HEK293T (cell line): ENCODE results near the gene TSC1.

Experiments
- ARNT ChIP-seq: fragments of 450-650 bp; IDR thresholded peaks from 2 replicates; pipeline ENCODE4 v1.6.1; 2017; ENCODE audit warnings: mild to moderate bottlenecking
- BHLHE40 ChIP-seq: fragments of 450-650 bp; IDR thresholded peaks from 2 replicates; pipeline ENCODE4 v1.6.1; 2016; ENCODE audit warnings: mild to moderate bottlenecking, moderate library complexity, borderline replicate concordance
- CTBP1 ChIP-seq: fragments of 450-650 bp; IDR thresholded peaks from 2 replicates; pipeline ENCODE4 v1.6.1; 2016; ENCODE audit warnings: borderline replicate concordance
- FOXA1 ChIP-seq: fragments of 450-650 bp; IDR thresholded peaks from 2 replicates; pipeline ENCODE4 v1.6.1; 2016; ENCODE audit warnings: mild to moderate bottlenecking
- FOXK2 ChIP-seq: fragments of 450-650 bp; IDR thresholded peaks from 2 replicates; pipeline ENCODE4 v1.6.1; 2016; ENCODE audit warnings: mild to moderate bottlenecking
- FOXM1 ChIP-seq: fragments of 450-650 bp; IDR thresholded peaks from 2 replicates; pipeline ENCODE4 v1.6.1; 2017; ENCODE audit warnings: mild to moderate bottlenecking, borderline replicate concordance
- HDGF ChIP-seq: fragments of 450-650 bp; IDR thresholded peaks from 2 replicates; pipeline ENCODE4 v1.6.1; 2017; ENCODE audit warnings: antibody characterized with exemption, borderline replicate concordance
- LEF1 ChIP-seq: fragments of 450-650 bp; IDR thresholded peaks from 2 replicates; pipeline ENCODE4 v1.6.1; 2017; ENCODE audit warnings: mild to moderate bottlenecking, borderline replicate concordance
- SP1 ChIP-seq: fragments of 450-650 bp; IDR thresholded peaks from 2 replicates; pipeline ENCODE4 v1.6.1; 2017
- SUZ12 ChIP-seq: fragments of 450-650 bp; IDR thresholded peaks from 2 replicates; pipeline ENCODE4 v1.6.1; 2016; ENCODE audit warnings: mild to moderate bottlenecking
- TARDBP ChIP-seq: fragments of 450-650 bp; IDR thresholded peaks from 2 replicates; pipeline ENCODE4 v1.6.1; 2016
- ZNF384 ChIP-seq: fragments of 450-650 bp; IDR thresholded peaks from 2 replicates; pipeline ENCODE4 v1.6.1; 2016
- TF ChIP-seq, protein P1 (sequence below): fragments of 450-650 bp; IDR thresholded peaks from 2 replicates; pipeline ENCODE4 v1.6.1; 2016

DNA sequence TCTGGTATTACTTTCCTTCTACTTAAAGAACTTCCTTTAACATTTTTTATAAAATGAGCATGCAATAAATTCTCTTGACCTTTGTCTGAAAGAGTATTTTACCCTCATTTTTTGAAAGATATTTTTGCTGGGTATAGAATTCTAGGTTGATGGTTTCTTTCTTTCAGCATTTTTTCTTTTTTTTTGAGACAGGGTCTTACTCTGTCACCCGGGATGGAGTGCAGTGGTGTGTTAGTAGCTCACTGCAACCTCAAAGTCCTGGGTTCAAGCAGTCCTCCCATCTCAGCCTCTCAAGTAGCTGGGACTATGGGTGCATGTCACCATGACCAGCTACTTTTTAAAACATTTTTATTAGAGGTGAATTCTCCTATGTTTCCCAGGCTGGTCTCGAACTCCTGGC is 10.7 kb upstream of the TSC1 start:
- TF ChIP-seq BHLHE40 (no peak), SP1 (no peak), ZNF384 (no peak), FOXM1 (no peak), HDGF (no peak), SUZ12 (no peak), TARDBP (no peak), CTBP1 (no peak), FOXA1 (no peak), LEF1 (no peak), FOXK2 (no peak), ARNT (no peak)
- TF ChIP-seq, protein P1, sequence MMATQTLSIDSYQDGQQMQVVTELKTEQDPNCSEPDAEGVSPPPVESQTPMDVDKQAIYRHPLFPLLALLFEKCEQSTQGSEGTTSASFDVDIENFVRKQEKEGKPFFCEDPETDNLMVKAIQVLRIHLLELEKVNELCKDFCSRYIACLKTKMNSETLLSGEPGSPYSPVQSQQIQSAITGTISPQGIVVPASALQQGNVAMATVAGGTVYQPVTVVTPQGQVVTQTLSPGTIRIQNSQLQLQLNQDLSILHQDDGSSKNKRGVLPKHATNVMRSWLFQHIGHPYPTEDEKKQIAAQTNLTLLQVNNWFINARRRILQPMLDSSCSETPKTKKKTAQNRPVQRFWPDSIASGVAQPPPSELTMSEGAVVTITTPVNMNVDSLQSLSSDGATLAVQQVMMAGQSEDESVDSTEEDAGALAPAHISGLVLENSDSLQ = no peak
